DND-41 (cell line): ENCODE results near the gene MYBPHL.
A peak's percentile ranks its signal among the peaks of the same experiment; 100 is the strongest.

Experiments
- ATAC-seq: fragments of 200-7000 bp; cut with Tn5 transposase; 3 replicates; pipeline ENCODE4 v1.9.1; 2021; ENCODE audit warnings: low read depth; ENCODE audit not compliant: insufficient read depth
- DNase-seq: peaks from one replicate; pipeline ENCODE4 v3.0.0-alpha.2; 2020
- H2AFZ ChIP-seq: 2 replicates; pipeline ENCODE4 v1.6.0; 2012; ENCODE audit warnings: low read depth, low read length
- H3K27ac ChIP-seq: 2 replicates; pipeline ENCODE4 v1.5.1; 2012; ENCODE audit warnings: low read length, inconsistent platforms
- H3K27me3 ChIP-seq: fragments of 200-600 bp; sonication (generic); 2 replicates; pipeline ENCODE4 v1.6.0; 2012; ENCODE audit warnings: low read length, mild to moderate bottlenecking, inconsistent platforms; ENCODE audit not compliant: insufficient read depth, poor library complexity
- H3K36me3 ChIP-seq: 2 replicates; pipeline ENCODE4 v1.5.1; 2012; ENCODE audit warnings: low read length, inconsistent platforms; ENCODE audit not compliant: insufficient read depth
- H3K4me1 ChIP-seq: 2 replicates; pipeline ENCODE4 v1.5.1; 2012; ENCODE audit warnings: mild to moderate bottlenecking, low read length; ENCODE audit not compliant: insufficient read depth
- H3K4me2 ChIP-seq: 2 replicates; pipeline ENCODE4 v1.6.0; 2012; ENCODE audit warnings: mild to moderate bottlenecking, moderate library complexity, low read length, inconsistent platforms; ENCODE audit not compliant: insufficient read depth
- H3K4me3 ChIP-seq, 2 experiments: fragments of 200-600 bp in 1 of 2; shearing (Covaris generic) in 1 of 2; 2 replicates each; pipeline ENCODE4 v1.5.1; 2012 to 2016; ENCODE audit warnings: inconsistent platforms in 2 of 2, low read length in 2 of 2, mild to moderate bottlenecking in 2 of 2, low read depth in 1 of 2, moderate library complexity in 1 of 2
- H3K79me2 ChIP-seq: 2 replicates; pipeline ENCODE4 v1.6.0; 2012; ENCODE audit warnings: low read length, inconsistent platforms; ENCODE audit not compliant: insufficient read depth
- H3K9ac ChIP-seq: 2 replicates; pipeline ENCODE4 v1.6.0; 2012; ENCODE audit warnings: low read depth, mild to moderate bottlenecking, inconsistent platforms, low read length, moderate library complexity
- H3K9me3 ChIP-seq: 2 replicates; pipeline ENCODE4 v1.5.1; 2012; ENCODE audit warnings: low read length, moderate library complexity, mild to moderate bottlenecking, inconsistent platforms; ENCODE audit not compliant: insufficient read depth, severe bottlenecking
- H4K20me1 ChIP-seq: 2 replicates; pipeline ENCODE4 v1.6.0; 2012; ENCODE audit warnings: low read length; ENCODE audit not compliant: insufficient read depth
- EZH2 ChIP-seq: IDR thresholded peaks from 3 replicates; pipeline ENCODE4 v1.6.1; 2012; ENCODE audit warnings: borderline replicate concordance, low read depth, mild to moderate bottlenecking, moderate library complexity, low read length, inconsistent platforms; ENCODE audit not compliant: severe bottlenecking
- TF ChIP-seq, protein P1 (sequence below): IDR thresholded peaks from 2 replicates; pipeline ENCODE4 v1.5.1; 2012; ENCODE audit warnings: borderline replicate concordance, low read length, moderate library complexity, mild to moderate bottlenecking; ENCODE audit not compliant: poor library complexity, severe bottlenecking; ENCODE audit errors: extremely low read depth

The MYBPHL gene

DNA sequence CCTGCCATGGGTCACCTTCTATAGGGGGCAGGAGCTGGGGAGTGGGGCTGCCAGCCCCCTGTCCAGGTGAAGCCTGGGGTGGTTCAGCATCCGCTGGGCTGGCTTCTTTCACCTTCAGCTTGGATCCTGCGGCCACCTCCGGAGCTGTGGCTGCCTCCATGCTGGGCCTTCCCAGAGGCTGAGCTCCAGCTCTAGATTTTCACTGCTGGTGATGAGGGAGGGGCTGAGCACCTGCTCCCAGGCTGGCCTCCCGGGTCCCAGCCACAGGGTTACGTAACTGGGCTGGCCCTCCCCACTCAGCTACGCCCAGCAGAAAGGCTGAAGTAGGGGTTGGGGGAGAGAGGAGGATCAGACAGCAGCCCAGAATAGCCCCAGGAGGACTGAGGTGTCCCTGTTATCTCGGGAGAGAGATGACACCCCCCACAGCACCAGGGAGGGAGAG is at the start of gene MYBPHL:
Gene MYBPHL, minus strand, starts transcription at position 180 of the 442 bp plus-strand sequence. Its CDS starts 20 bp downstream, at position 160.
- ATAC-seq (0 out of 3 replicates have a peak, but pooled peaks have one; percentile 12), DNase-seq (no peak)
- Histone ChIP-seq H3K4me3 (no peak within 1 kb of the TSS), H3K27me3 (no peaks in the 10 kb centered on the region), H3K4me1 (no peaks in the 10 kb centered on the region), H3K79me2 (no peaks in the 10 kb centered on the region), H3K9ac (no peak within 1 kb of the TSS), H4K20me1 (no peaks in the 10 kb centered on the region), H3K36me3 (no peaks in the 10 kb centered on the region), H3K4me2 (no peak within 1 kb of the TSS), H3K27ac (no peak within 1 kb of the TSS), H2AFZ (no peak within 1 kb of the TSS), H3K9me3 (no peaks in the 10 kb centered on the region)
- no peak for TF ChIP-seq EZH2

- DNase-seq: no peak
- H2AFZ ChIP-seq: no peak overlapping the region
- H3K4me1 ChIP-seq: no peaks in the 10 kb centered on the region
- H3K9ac ChIP-seq: no peak overlapping the region
- no peak overlapping the region for H3K4me3 ChIP-seq
- no peak for TF ChIP-seq EZH2
- TF ChIP-seq, protein P1, sequence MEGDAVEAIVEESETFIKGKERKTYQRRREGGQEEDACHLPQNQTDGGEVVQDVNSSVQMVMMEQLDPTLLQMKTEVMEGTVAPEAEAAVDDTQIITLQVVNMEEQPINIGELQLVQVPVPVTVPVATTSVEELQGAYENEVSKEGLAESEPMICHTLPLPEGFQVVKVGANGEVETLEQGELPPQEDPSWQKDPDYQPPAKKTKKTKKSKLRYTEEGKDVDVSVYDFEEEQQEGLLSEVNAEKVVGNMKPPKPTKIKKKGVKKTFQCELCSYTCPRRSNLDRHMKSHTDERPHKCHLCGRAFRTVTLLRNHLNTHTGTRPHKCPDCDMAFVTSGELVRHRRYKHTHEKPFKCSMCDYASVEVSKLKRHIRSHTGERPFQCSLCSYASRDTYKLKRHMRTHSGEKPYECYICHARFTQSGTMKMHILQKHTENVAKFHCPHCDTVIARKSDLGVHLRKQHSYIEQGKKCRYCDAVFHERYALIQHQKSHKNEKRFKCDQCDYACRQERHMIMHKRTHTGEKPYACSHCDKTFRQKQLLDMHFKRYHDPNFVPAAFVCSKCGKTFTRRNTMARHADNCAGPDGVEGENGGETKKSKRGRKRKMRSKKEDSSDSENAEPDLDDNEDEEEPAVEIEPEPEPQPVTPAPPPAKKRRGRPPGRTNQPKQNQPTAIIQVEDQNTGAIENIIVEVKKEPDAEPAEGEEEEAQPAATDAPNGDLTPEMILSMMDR: no peak
- H3K4me2 ChIP-seq: no peak overlapping the region
- H3K27ac ChIP-seq: no peak overlapping the region
- H3K79me2 ChIP-seq: no peaks in the 10 kb centered on the region
- H3K36me3 ChIP-seq: peaks cover 24% of the 10 kb centered on the region
- no peaks in the 10 kb centered on the region for H3K27me3 ChIP-seq
- no peaks in the 10 kb centered on the region for H4K20me1 ChIP-seq
- no peak for ATAC-seq
- no peaks in the 10 kb centered on the region for H3K9me3 ChIP-seq
Measured at GRCh38 chr1:109356505-109356904, 49.7 kb upstream of the MYBPHL start.

DNA sequence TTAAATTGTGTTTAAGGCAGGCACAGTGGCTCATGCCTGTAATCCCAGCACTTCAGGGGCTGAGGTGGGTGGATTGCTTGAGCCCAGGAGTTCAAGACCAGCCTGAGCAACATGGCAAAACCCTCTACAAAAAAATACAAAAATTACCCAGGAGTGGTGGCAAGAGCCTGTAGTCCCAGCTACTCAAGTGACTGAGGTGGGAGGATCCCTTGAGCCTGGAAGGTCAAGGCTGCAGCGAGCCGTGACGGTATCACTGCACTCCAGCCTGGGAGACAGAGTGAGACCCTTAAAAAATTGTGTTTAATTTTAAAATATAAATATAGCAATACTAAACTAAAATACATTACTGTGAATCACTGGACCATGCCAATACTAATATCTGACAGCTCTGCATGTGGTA is 48.1 kb upstream of the MYBPHL start:
- Histone ChIP-seq H3K4me3 (no peak overlapping the region), H3K27me3 (no peaks in the 10 kb centered on the region), H3K9me3 (no peaks in the 10 kb centered on the region), H3K79me2 (no peaks in the 10 kb centered on the region), H2AFZ (no peak overlapping the region), H3K27ac (no peak overlapping the region), H3K9ac (no peak overlapping the region), H3K4me1 (no peaks in the 10 kb centered on the region), H3K36me3 (peaks cover 38% of the 10 kb centered on the region), H3K4me2 (no peak overlapping the region), H4K20me1 (no peaks in the 10 kb centered on the region)
- TF ChIP-seq, protein P1: no peak
- no peak for TF ChIP-seq EZH2
- ATAC-seq (no peak), DNase-seq (no peak)

DNA sequence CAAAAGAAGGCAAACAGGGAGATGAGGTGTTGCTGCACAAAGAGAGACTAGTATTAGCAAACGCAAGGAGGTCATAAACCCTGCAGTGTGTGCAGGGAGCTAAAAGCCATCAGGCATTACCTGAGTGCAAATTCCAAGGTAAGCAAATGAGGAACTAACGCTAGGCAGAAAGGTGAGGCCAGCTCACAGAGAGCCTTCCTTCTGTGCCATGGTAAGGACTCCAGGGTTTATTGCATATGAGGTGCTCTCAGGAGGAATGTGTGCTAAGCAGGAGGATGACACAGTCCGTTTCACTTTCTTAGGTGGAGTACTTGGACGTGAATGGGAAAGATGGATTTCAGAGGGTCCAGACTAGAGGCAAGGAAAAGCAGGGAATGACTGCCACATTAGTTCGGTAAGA is 44.6 kb upstream of the MYBPHL start:
- Histone ChIP-seq H3K9me3 (no peaks in the 10 kb centered on the region), H2AFZ (no peak overlapping the region), H3K27ac (no peak overlapping the region), H3K4me2 (no peak overlapping the region), H3K36me3 (peaks cover 67% of the 10 kb centered on the region), H3K4me1 (no peaks in the 10 kb centered on the region), H4K20me1 (no peaks in the 10 kb centered on the region), H3K9ac (no peak overlapping the region), H3K27me3 (no peaks in the 10 kb centered on the region), H3K79me2 (no peaks in the 10 kb centered on the region), H3K4me3 (no peak overlapping the region)
- no peak for TF ChIP-seq EZH2
- TF ChIP-seq, protein P1: no peak
- ATAC-seq (no peak), DNase-seq (no peak)
